Activated CD4-positive, CD25-positive, alpha-beta regulatory T cell (primary cell): ENCODE results near the gene CDS2.
A peak's percentile ranks its signal among the peaks of the same experiment; 100 is the strongest.

Experiments used
- DNase-seq, 4 experiments: peaks; one replicate each; lab custom pipeline; 2025; lab: John Stamatoyannopoulos, UW

CDS2 gene

DNA sequence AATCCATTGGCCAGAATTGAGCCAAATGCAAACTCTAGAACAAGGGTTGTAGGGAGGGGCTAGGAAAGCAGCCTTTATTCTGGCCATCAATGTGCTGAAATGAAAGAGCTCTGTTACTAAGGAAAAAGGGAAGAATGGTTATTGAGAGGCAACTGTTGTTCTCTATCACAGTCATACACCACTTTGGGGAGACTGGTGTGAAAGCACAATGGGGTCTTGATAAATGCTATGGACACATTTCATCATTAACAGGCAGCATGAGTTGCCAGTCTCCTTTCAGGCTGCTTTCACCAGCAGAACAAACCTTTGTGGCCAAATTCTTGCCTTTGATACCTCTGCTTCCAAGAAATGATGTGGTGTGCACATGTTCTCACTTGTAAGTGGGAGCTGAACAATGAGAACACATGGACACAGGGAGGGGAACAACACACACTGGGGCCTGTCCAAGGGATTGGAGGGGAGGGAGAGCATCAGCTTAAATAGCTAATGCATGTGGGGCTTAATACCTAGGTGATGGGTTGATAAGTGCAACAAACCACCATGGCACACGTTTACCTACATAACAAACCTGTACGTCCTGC is 86.2 kb downstream of the CDS2 start:
- DNase-seq = no peak

- no peak for DNase-seq
These were observed 88.0 kb downstream of the CDS2 start for GRCh38 chr20:5214826-5215225.

- no peak for DNase-seq
These were observed 89.0 kb downstream of the CDS2 start for GRCh38 chr20:5215672-5216304.

GRCh38 chr20:5216663-5217062 is 89.9 kb downstream of the CDS2 start:
- no peak for DNase-seq

- no peak for DNase-seq
These were observed 90.8 kb downstream of the CDS2 start for GRCh38 chr20:5217616-5218015.

DNA sequence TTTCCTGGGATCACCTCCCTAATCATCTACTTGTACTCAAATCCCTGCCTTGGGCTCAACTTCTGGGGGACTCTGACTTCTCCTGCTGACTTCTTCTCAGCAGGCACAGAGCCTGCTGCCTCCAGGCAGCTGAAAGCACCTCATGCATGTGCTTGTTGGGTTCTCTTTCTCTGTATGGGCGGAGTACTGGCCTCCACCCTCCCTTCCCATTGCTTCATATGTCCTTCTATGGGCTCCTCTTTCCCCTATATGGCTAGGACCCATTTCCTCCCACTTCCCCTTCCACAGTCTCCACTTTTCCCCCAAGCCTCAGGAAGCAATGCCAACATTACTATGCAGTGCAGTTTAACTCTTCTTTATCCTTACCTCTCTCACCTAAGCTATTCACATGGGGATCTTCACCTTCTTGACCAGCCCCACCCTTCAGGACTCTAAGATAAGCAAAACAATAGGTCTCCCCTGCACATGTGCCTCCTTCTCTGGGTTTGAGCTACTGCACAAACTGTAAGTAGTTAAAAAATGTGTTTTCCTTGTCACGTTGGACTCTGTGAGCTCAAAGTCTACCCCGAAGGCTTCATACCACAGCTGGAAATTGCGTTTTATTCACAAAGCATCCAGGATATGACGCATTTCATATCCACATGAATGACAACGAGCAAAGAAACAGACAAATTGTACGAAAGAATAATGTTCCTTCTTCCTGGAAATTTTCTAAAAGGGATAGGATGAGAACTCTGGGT is 93.7 kb downstream of the CDS2 start:
- DNase-seq = no peak

GRCh38 chr20:5221061-5221430 is 94.2 kb downstream of the CDS2 start:
- no peak for DNase-seq

DNA sequence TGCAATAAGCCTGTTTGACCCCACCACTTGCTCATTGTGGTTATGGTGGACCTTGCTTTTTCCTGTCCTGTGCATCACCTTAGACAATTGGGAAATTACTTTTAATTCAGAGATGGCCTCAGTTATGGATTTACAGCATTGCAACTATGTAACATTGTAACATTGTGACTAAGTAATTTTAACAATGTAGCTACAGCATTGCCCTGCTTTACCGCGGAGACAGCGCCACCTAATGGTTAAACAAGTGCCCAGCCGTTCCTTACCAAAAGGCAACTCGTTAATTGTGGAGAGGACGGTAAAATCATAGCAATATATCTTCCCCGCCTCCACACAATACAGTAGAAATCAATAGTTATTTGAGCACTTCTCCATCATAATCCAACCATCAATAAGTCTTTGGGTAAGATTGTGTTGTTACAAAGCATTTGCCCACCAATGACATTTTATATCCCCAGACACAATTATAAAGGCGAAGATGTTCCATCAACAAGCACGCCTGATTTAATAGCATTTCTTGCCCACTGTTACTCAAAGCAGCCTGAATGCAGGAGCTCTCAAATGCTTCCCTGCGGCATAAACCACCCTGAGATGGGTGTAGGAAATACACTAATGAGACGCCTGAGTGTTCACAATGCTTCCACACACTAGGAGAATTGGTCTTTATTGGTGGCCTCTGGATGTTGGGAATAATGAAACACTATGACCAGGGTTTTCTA is 96.3 kb downstream of the CDS2 start:
- peak; percentile 2 to 20 (median 16) for DNase-seq

GRCh38 chr20:5230544-5230943 is 103.7 kb downstream of the CDS2 start:
- DNase-seq = no peak

- DNase-seq = no peak
These were observed 107.3 kb downstream of the CDS2 start for GRCh38 chr20:5234158-5234557.

DNA sequence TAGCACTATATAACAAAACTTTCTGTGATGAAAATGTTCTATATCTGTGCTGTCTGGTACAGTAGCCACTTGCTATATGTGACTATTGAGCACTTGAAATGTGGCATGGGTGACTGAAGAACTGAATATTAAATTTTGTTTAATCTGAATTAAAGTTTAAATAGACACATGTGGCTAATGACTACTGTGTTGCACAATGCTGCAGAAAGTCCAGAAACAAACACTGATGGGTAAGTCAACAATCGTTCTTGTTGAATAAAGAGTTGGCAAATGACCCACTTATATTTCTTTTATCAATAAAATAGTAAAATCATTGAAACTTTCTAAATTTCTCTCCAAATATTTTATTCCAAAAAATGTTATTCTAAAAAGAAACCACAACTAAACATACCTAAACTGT is 108.2 kb downstream of the CDS2 start:
- DNase-seq = no peak
